Psoas muscle (tissue), 8 donors: ENCODE data around the gene MRNIP. TPM values are rescaled to one million over a fixed set of nuclear protein-coding genes. Genes with fewer than 3 reads are reported as not detected.

Experiments used
- ATAC-seq, 4 donors: fragments of 200-7000 bp; cut with Tn5 transposase; one replicate each; pipeline ENCODE4 v1.9.1; 2020; ENCODE audit warnings: moderate library complexity in 3 of 4, mild to moderate bottlenecking in 2 of 4
- DNase-seq, 2 donors: peaks; one replicate each; pipeline ENCODE4 v3.0.0-alpha.2; 2020
- H3K27ac ChIP-seq: fragments of 200-600 bp; one replicate; pipeline ENCODE4 v1.8.0; 2022
- H3K27me3 ChIP-seq, 3 donors: fragments of 200-600 bp in 1 of 3; one replicate each; pipeline versions ENCODE4 v1.6.1 to v1.8.0; 2013 to 2022; ENCODE audit warnings: low read length in 2 of 3, mild to moderate bottlenecking in 2 of 3, moderate library complexity in 1 of 3; ENCODE audit not compliant: insufficient read depth in 3 of 3
- H3K36me3 ChIP-seq, 2 donors: fragments of 200-600 bp in 1 of 2; one replicate each; pipeline versions ENCODE4 v1.6.1 to v1.8.0; 2013 to 2022; ENCODE audit warnings: low read depth in 1 of 2, mild to moderate bottlenecking in 1 of 2, moderate library complexity in 1 of 2; ENCODE audit not compliant: insufficient read depth in 1 of 2
- H3K4me1 ChIP-seq: fragments of 200-600 bp; one replicate; pipeline ENCODE4 v1.8.0; 2022
- H3K4me3 ChIP-seq: fragments of 200-600 bp; one replicate; pipeline ENCODE4 v1.8.0; 2022; ENCODE audit warnings: mild to moderate bottlenecking
- H3K9me3 ChIP-seq: fragments of 200-600 bp; one replicate; pipeline ENCODE4 v1.8.0; 2022
- CTCF ChIP-seq: fragments of 200-600 bp; IDR thresholded peaks from one replicate; pipeline ENCODE4 v1.8.0; 2022; ENCODE audit warnings: antibody characterized with exemption
- WGBS, 3 donors: extraction: QIAGEN DNeasy Blood & Tissue Kit; methylation state at CpG; one replicate each; pipeline versions ENCODE4 v1.1.6 to v1.1.7; 2013; 5-methylcytosine and 5-hydroxymethylcytosine counted together
- intact Hi-C, 2 donors: fragments of 100-400 bp; cut with DNase I; formaldehyde crosslinking; loops; one replicate each; pipeline versions ENCODE4 v1.11.0 to v1.14.2; 2022
- polyA plus RNA-seq, 3 donors: library from polyadenylated mRNA; stranded (reverse); fragments of 200-250 nt; gene quantifications; one replicate each; pipeline ENCODE4 v1.2.3, GENCODE V29; 2013
- total RNA-seq, 4 donors: library from RNA; stranded (reverse); fragmentation: NEBNext Ultra II Directional in 2 of 4; extraction: Animal tissue kit (Norgen Biotek cat#: 25700) in 2 of 4; gene quantifications; one replicate each; pipeline versions ENCODE4 v1.2.1 to v1.2.4, GENCODE V29; 2021 to 2023
- donor health status: healthy with polysubstance abuse.
- donor health status: DM: no; HTN: no; CAD: no; lungs with moderate emphysema.
- donor health status: Bipolar disorder and iron deficiency.
- donor health status: healthy.
- donor health status: DM: yes; HTN: yes; CAD: no.
- donor health status: DM: no; HTN: no; CAD: no.
- donor health status: DM: no; HTN: no; CAD: no.
- donor health status: DM: yes; HTN: yes; CAD: no.

The MRNIP gene
- total and polyA plus RNA-seq, 7 donors: 2.1 to 30.4 (median 7.9) TPM

- H3K27ac ChIP-seq: peak overlapping the region; percentile 63
- peaks cover 19 to 100% of the 10 kb centered on the region in 2 donors for H3K36me3 ChIP-seq
- ATAC-seq (no peak), DNase-seq (no peak)
- H3K9me3 ChIP-seq: no peaks in the 10 kb centered on the region
- WGBS, 3 donors: 91 to 93% (median 93%) methylated on average over 3 of the region's 3 CpGs
- intact Hi-C loops: no loop called here
- no peak overlapping the region for H3K4me3 ChIP-seq
- H3K27me3 ChIP-seq: no peaks in the 10 kb centered on the region
- no peak for TF ChIP-seq CTCF
- peaks cover 83% of the 10 kb centered on the region for H3K4me1 ChIP-seq
Observed at GRCh38 chr5:179828756-179829421, 29.7 kb downstream of the MRNIP start.

- ATAC-seq (peak; percentile 21 to 74 (median 47)), DNase-seq (peak in 1 of 2 donors; percentile 77)
- H3K4me1 ChIP-seq: peaks cover 85% of the 10 kb centered on the region
- H3K9me3 ChIP-seq: no peaks in the 10 kb centered on the region
- H3K36me3 ChIP-seq: peaks cover 15 to 100% of the 10 kb centered on the region in 2 donors
- intact Hi-C loops: no loop called here
- no peak overlapping the region for H3K4me3 ChIP-seq
- H3K27ac ChIP-seq: peak overlapping the region; percentile 63
- no peaks in the 10 kb centered on the region for H3K27me3 ChIP-seq
- TF ChIP-seq CTCF: no peak
- WGBS, 3 donors: 58 to 65% (median 64%) methylated on average over 9 of the region's 9 CpGs
Observed at GRCh38 chr5:179827680-179828079, 30.9 kb downstream of the MRNIP start.

GRCh38 chr5:179825655-179826182, 32.9 kb downstream of the MRNIP start:
- ATAC-seq: no peak
- Histone ChIP-seq H3K4me1 (peaks cover 78% of the 10 kb centered on the region), H3K36me3 (peaks cover 10 to 91% of the 10 kb centered on the region in 2 donors), H3K27ac (peak overlapping the region; percentile 51), H3K27me3 (no peaks in the 10 kb centered on the region), H3K9me3 (no peaks in the 10 kb centered on the region), H3K4me3 (peak overlapping the region; percentile 99)
- peak; percentile 11 for TF ChIP-seq CTCF
- 54 to 71% (median 60%) methylated on average over 13 of the region's 13 CpGs for WGBS, 3 donors
- DNase-seq: no peak
- intact Hi-C loops: no loop called here

- no peak for TF ChIP-seq CTCF
- Histone ChIP-seq H3K4me1 (peaks cover 74% of the 10 kb centered on the region), H3K9me3 (no peaks in the 10 kb centered on the region), H3K27me3 (no peaks in the 10 kb centered on the region), H3K27ac (no peak overlapping the region), H3K36me3 (peaks cover 10 to 81% of the 10 kb centered on the region in 2 donors), H3K4me3 (peak overlapping the region; percentile 99)
- DNase-seq (no peak), ATAC-seq (no peak)
- intact Hi-C loops: no loop called here
- 65 to 81% (median 67%) methylated on average over 3 of the region's 3 CpGs for WGBS, 3 donors
Observed at GRCh38 chr5:179824745-179825112, 33.9 kb downstream of the MRNIP start.
